Esophagus muscularis mucosa (tissue), 4 donors: Measurements from ENCODE around the gene OBSCN.

Source experiments
- CTCF ChIP-seq, 3 experiments: fragments of 200-600 bp in 2 of 3; fragments of 450-650 bp in 1 of 3; sonication (generic) in 2 of 3; IDR thresholded peaks; one replicate each; pipeline ENCODE4 v1.5.1; 2017 to 2019; ENCODE audit warnings: antibody characterized with exemption in 3 of 3, mild to moderate bottlenecking in 2 of 3, moderate library complexity in 1 of 3
- EP300 ChIP-seq: sonication (generic); formaldehyde crosslinking; IDR thresholded peaks from one replicate; pipeline ENCODE4 v1.6.1; 2017; ENCODE audit warnings: antibody characterized with exemption
- POLR2A ChIP-seq: fragments of 450-650 bp; IDR thresholded peaks from one replicate; pipeline ENCODE4 v1.6.1; 2017; ENCODE audit warnings: antibody characterized with exemption, moderate library complexity, mild to moderate bottlenecking, low read depth
- POLR2AphosphoS5 ChIP-seq, 2 donors: sonication (generic); formaldehyde crosslinking; IDR thresholded peaks; one replicate each; pipeline ENCODE4 v1.6.1; 2017; ENCODE audit warnings: antibody characterized with exemption in 2 of 2

DNA sequence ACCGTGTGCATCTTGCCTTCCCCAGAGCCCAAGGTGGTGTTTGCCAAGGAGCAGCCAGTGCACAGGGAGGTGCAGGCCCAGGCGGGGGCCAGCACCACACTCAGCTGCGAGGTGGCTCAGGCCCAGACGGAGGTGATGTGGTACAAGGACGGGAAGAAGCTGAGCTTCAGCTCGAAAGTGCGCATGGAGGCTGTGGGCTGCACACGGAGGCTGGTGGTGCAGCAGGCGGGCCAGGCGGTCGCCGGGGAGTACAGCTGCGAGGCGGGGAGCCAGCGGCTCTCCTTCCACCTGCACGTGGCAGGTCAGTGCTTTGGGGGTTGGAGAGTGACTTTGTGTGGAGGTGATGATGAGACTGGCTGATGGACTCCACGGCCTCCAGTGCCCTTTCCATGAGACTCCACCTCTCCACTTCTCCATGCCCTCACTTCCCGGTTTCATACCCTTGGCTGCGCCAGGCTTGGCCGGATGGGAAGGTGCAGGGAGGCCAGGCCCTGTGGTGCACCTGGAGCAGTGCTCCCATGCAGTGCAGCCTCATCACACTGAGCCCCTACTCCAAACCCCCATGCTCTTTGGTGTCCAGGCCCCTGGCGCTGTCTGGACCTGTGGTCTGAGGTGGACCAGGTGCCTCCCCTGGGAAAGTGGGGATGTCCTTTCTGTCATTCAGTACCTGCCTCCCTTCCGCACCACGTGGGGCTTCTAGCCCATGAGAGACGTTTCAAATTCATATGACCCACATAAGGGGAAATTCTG, 49.0 kb downstream of the OBSCN start:
- no peak for TF ChIP-seq EP300
- no peak for TF ChIP-seq CTCF (IDR thresholded peaks at IDR 0.05)
- TF ChIP-seq POLR2A, result no peak
- no peak for TF ChIP-seq POLR2AphosphoS5 (IDR thresholded peaks at IDR 0.05)
